H1 (cell line): ENCODE data around the gene CMKLR1.

Source experiments
- ATF3 ChIP-seq: IDR thresholded peaks from 2 replicates; pipeline ENCODE4 v1.6.1; 2011; ENCODE audit warnings: low read depth, mild to moderate bottlenecking, low read length; ENCODE audit not compliant: insufficient read depth
- CHD2 ChIP-seq: IDR thresholded peaks from 2 replicates; pipeline ENCODE4 v1.6.1; 2012; ENCODE audit warnings: low read length, improper control_type of control experiment
- CREB1 ChIP-seq: IDR thresholded peaks from 2 replicates; pipeline ENCODE4 v1.6.1; 2012; ENCODE audit warnings: inconsistent platforms
- CTCF ChIP-seq, 3 experiments: IDR thresholded peaks; 1 replicate in 2 of 3; 2 replicates in 1 of 3; pipeline versions ENCODE4 v1.5.1 to v1.6.1; 2011; ENCODE audit warnings: low read length in 3 of 3, mild to moderate bottlenecking in 3 of 3, inconsistent platforms in 2 of 3, low read depth in 1 of 3, moderate library complexity in 1 of 3; ENCODE audit not compliant: insufficient read depth in 1 of 3; ENCODE audit errors: control extremely low read depth in 1 of 3
- EP300 ChIP-seq, 2 experiments: IDR thresholded peaks; 1 replicate in 1 of 2; 2 replicates in 1 of 2; pipeline ENCODE4 v1.6.1; 2011 to 2012; ENCODE audit warnings: low read depth in 2 of 2, low read length in 2 of 2, mild to moderate bottlenecking in 2 of 2, borderline replicate concordance in 1 of 2, inconsistent platforms in 1 of 2, moderate library complexity in 1 of 2
- FOSL1 ChIP-seq: IDR thresholded peaks from 2 replicates; pipeline ENCODE4 v1.6.1; 2011; ENCODE audit warnings: mild to moderate bottlenecking, low read depth, low read length, moderate library complexity; ENCODE audit not compliant: insufficient read depth
- HDAC2 ChIP-seq, 2 experiments: fragments of 300-600 bp in 1 of 2; sonication (generic) in 1 of 2; IDR thresholded peaks; 2 replicates each; pipeline ENCODE4 v1.6.1; 2011 to 2012; ENCODE audit warnings: low read depth in 2 of 2, low read length in 2 of 2, mild to moderate bottlenecking in 2 of 2, moderate library complexity in 2 of 2, borderline replicate concordance in 1 of 2, inconsistent platforms in 1 of 2
- POLR2A ChIP-seq, 2 experiments: IDR thresholded peaks; 1 replicate in 1 of 2; 2 replicates in 1 of 2; pipeline ENCODE4 v1.6.1; 2011; ENCODE audit warnings: low read depth in 2 of 2, low read length in 2 of 2, mild to moderate bottlenecking in 2 of 2; ENCODE audit errors: control extremely low read depth in 1 of 2
- POLR2AphosphoS5 ChIP-seq: IDR thresholded peaks from 2 replicates; pipeline ENCODE4 v1.6.1; 2011; ENCODE audit warnings: low read depth, low read length
- TBP ChIP-seq: IDR thresholded peaks from 2 replicates; pipeline ENCODE4 v1.6.1; 2011; ENCODE audit warnings: low read depth, low read length, improper control_type of control experiment

- TF ChIP-seq POLR2A (IDR thresholded peaks at IDR 0.05; ENCODE audit: control extremely low read depth in 1 of 2, low read depth in 2 of 2, low read length in 2 of 2) = no peak
- TF ChIP-seq FOSL1 = no peak
- no peak for TF ChIP-seq ATF3
- no peak for TF ChIP-seq POLR2AphosphoS5
- no peak for TF ChIP-seq TBP
- TF ChIP-seq EP300 (IDR thresholded peaks at IDR 0.05; ENCODE audit: borderline replicate concordance in 1 of 2, low read depth in 2 of 2, low read length in 2 of 2) = no peak
- no peak for TF ChIP-seq CTCF (IDR thresholded peaks at IDR 0.05; ENCODE audit: control extremely low read depth in 1 of 3, insufficient read depth in 1 of 3, low read depth in 1 of 3, low read length in 3 of 3)
- TF ChIP-seq CHD2 = no peak
- TF ChIP-seq HDAC2 (IDR thresholded peaks at IDR 0.05; ENCODE audit: borderline replicate concordance in 1 of 2, low read depth in 2 of 2, low read length in 2 of 2) = no peak
- no peak for TF ChIP-seq CREB1
Measured at GRCh38 chr12:108360057-108360456, 20.9 kb upstream of the CMKLR1 start.
